Suprapubic skin (tissue), 3 donors: ENCODE results near the gene SLC6A7.

Experiments
- CTCF ChIP-seq, 2 donors: fragments of 200-600 bp in 1 of 2; fragments of 450-650 bp in 1 of 2; sonication (generic) in 1 of 2; IDR thresholded peaks; one replicate each; pipeline ENCODE4 v1.5.1; 2016 to 2019; ENCODE audit warnings: antibody characterized with exemption in 2 of 2, mild to moderate bottlenecking in 1 of 2, moderate library complexity in 1 of 2
- POLR2AphosphoS5 ChIP-seq, 3 donors: sonication (generic); formaldehyde crosslinking; IDR thresholded peaks; one replicate each; pipeline ENCODE4 v1.6.1; 2017; ENCODE audit warnings: antibody characterized with exemption in 3 of 3

GRCh38 chr5:150254774-150255173 is 64.9 kb downstream of the SLC6A7 start:
- TF ChIP-seq POLR2AphosphoS5 (IDR thresholded peaks at IDR 0.05): no peak
- TF ChIP-seq CTCF (IDR thresholded peaks at IDR 0.05): no peak
